Ovary (tissue), 9 donors: ENCODE results near the gene CERS4. TPM values are rescaled to one million over a fixed set of nuclear protein-coding genes. Genes with fewer than 3 reads are reported as not detected.
"Not testable (repeated sequence)": the region's sequence is repeated elsewhere in the genome, so short reads cannot be mapped to it uniquely, and the experiment has no call there.

ENCODE experiments used
- DNase-seq, 5 donors: peaks; one replicate each; pipeline ENCODE4 v3.0.0-alpha.2; 2019 to 2020
- H3K27ac ChIP-seq, 2 donors: fragments of 200-600 bp; one replicate each; pipeline versions ENCODE4 v1.5.1 to v1.8.0; 2019 to 2022
- H3K27me3 ChIP-seq: fragments of 200-600 bp; one replicate; pipeline ENCODE4 v1.8.0; 2022
- H3K36me3 ChIP-seq: fragments of 200-600 bp; sonication (generic); one replicate; pipeline ENCODE4 v1.5.1; 2019
- H3K4me1 ChIP-seq: one replicate; pipeline ENCODE4 v1.8.1; 2013; ENCODE audit warnings: mild to moderate bottlenecking, moderate library complexity; ENCODE audit not compliant: insufficient read depth
- H3K4me3 ChIP-seq: fragments of 200-600 bp; sonication (generic); one replicate; pipeline ENCODE4 v1.5.1; 2017
- H3K9me3 ChIP-seq, 2 donors: fragments of 200-600 bp in 1 of 2; sonication (generic) in 1 of 2; one replicate each; pipeline versions ENCODE4 v1.5.1 to v1.8.1; 2013 to 2019; ENCODE audit warnings: mild to moderate bottlenecking in 1 of 2, moderate library complexity in 1 of 2
- CTCF ChIP-seq, 3 donors: fragments of 450-650 bp in 2 of 3; fragments of 200-600 bp in 1 of 3; IDR thresholded peaks; one replicate each; pipeline versions ENCODE4 v1.5.1 to v1.8.0; 2016 to 2022; ENCODE audit warnings: antibody characterized with exemption in 3 of 3, mild to moderate bottlenecking in 1 of 3
- EP300 ChIP-seq: sonication (generic); formaldehyde crosslinking; IDR thresholded peaks from one replicate; pipeline ENCODE4 v1.6.1; 2017; ENCODE audit warnings: antibody characterized with exemption
- POLR2A ChIP-seq: fragments of 450-650 bp; IDR thresholded peaks from one replicate; pipeline ENCODE4 v1.6.1; 2017; ENCODE audit warnings: antibody characterized with exemption, mild to moderate bottlenecking, moderate library complexity
- WGBS, 3 donors: extraction: QIAGEN DNeasy Blood & Tissue Kit in 1 of 3; methylation state at CpG; one replicate each; pipeline versions ENCODE4 v1.1.5 to v1.1.7; 2013 to 2017; 5-methylcytosine and 5-hydroxymethylcytosine counted together
- intact Hi-C, 4 donors: fragments of 100-400 bp; cut with DNase I; formaldehyde crosslinking; loops; one replicate each; pipeline versions ENCODE4 v1.11.0 to v1.15.1; 2022 to 2023
- polyA plus RNA-seq, 2 donors: library from polyadenylated mRNA; stranded (reverse); fragments of 200-250 nt in 1 of 2; fragments of 350-450 nt in 1 of 2; fragmentation: Illumina TruSeq in 1 of 2; extraction: RNeasy Lipid Tissue Mini Kit (QIAGEN cat#74804) in 1 of 2; gene quantifications; one replicate each; pipeline ENCODE4 v1.2.3, GENCODE V29; 2013 to 2014
- total RNA-seq, 7 donors: library from RNA; depleted of rRNA in 2 of 7; stranded (reverse); fragments of >200 nt in 2 of 7; fragmentation: NEBNext Ultra II Directional in 3 of 7; extraction: Animal tissue kit (Norgen Biotek cat#: 25700) in 3 of 7; gene quantifications; one replicate each; pipeline versions ENCODE4 v1.1.0 to v1.2.4, GENCODE V29; 2016 to 2023
- donor health status: DM: no; HTN: no; CAD: no; lungs with moderate emphysema.
- donor health status: DM: no; HTN: no; CAD: no.
- donor health status: Bipolar disorder and iron deficiency.
- donor health status: DM: yes; HTN: yes; CAD: no.
- donor health status: DM: no; HTN: no; CAD: no.
- donor health status: DM: yes; HTN: yes; CAD: no.

The CERS4 gene
- total and polyA plus RNA-seq, 9 donors: 20.1 to 61.6 (median 42.5) TPM

- Histone ChIP-seq H3K4me3 (no peak overlapping the region), H3K4me1 (no peaks in the 10 kb centered on the region), H3K9me3 (no peaks in the 10 kb centered on the region), H3K27ac (no peak overlapping the region), H3K27me3 (no peaks in the 10 kb centered on the region), H3K36me3 (no peaks in the 10 kb centered on the region)
- intact Hi-C loops: no loop called here
- TF ChIP-seq EP300 (no peak), CTCF (IDR thresholded peaks at IDR 0.05) (no peak), POLR2A (no peak)
- DNase-seq: no peak
- 79 to 88% (median 79%) methylated on average over 5 of the region's 5 CpGs for WGBS, 3 donors
Observed at GRCh38 chr19:8185343-8186068, 23.7 kb upstream of the CERS4 start.

GRCh38 chr19:8192221-8192820 lies 16.8 kb upstream of the CERS4 start:
- Histone ChIP-seq H3K9me3 (no peaks in the 10 kb centered on the region), H3K36me3 (no peaks in the 10 kb centered on the region), H3K27me3 (no peaks in the 10 kb centered on the region), H3K4me3 (no peak overlapping the region), H3K4me1 (no peaks in the 10 kb centered on the region), H3K27ac (no peak overlapping the region)
- TF ChIP-seq EP300: no peak
- TF ChIP-seq CTCF (IDR thresholded peaks at IDR 0.05): no peak
- no peak for TF ChIP-seq POLR2A
- 67 to 74% (median 73%) methylated on average over 7 of the region's 7 CpGs for WGBS, 3 donors
- no peak for DNase-seq
- intact Hi-C loops: no loop called here

GRCh38 chr19:8194528-8195267 lies 14.5 kb upstream of the CERS4 start:
- H3K4me1 ChIP-seq: no peaks in the 10 kb centered on the region
- no peaks in the 10 kb centered on the region for H3K9me3 ChIP-seq
- DNase-seq: no peak
- no peak overlapping the region for H3K27ac ChIP-seq
- WGBS, 3 donors: 37 to 56% (median 50%) methylated on average over 11 of the region's 11 CpGs
- no peak for TF ChIP-seq EP300
- TF ChIP-seq CTCF (IDR thresholded peaks at IDR 0.05): no peak
- no peak for TF ChIP-seq POLR2A
- intact Hi-C loops: no loop called here
- no peaks in the 10 kb centered on the region for H3K27me3 ChIP-seq
- H3K4me3 ChIP-seq: no peak overlapping the region
- H3K36me3 ChIP-seq: no peaks in the 10 kb centered on the region

- intact Hi-C loops: no loop called here
- Histone ChIP-seq H3K36me3 (no peaks in the 10 kb centered on the region), H3K4me1 (no peaks in the 10 kb centered on the region), H3K27ac (no peak overlapping the region), H3K27me3 (no peaks in the 10 kb centered on the region), H3K4me3 (no peak overlapping the region), H3K9me3 (no peaks in the 10 kb centered on the region)
- TF ChIP-seq EP300 (no peak), CTCF (IDR thresholded peaks at IDR 0.05) (no peak), POLR2A (no peak)
- DNase-seq: no peak
- WGBS, 3 donors: 54 to 56% (median 56%) methylated on average over 10 of the region's 10 CpGs
Observed at GRCh38 chr19:8196271-8196927, 12.8 kb upstream of the CERS4 start.

- 43 to 50% (median 49%) methylated on average over 15 of the region's 15 CpGs for WGBS, 3 donors
- H3K9me3 ChIP-seq, H3K4me3 ChIP-seq, H3K27me3 ChIP-seq, DNase-seq, H3K27ac ChIP-seq, intact Hi-C loops, H3K4me1 ChIP-seq, H3K36me3 ChIP-seq: not testable (repeated sequence)
Observed at GRCh38 chr19:8203288-8204120, 5.7 kb upstream of the CERS4 start.
